ENCODE measurements around the gene HSPB3. TPM values are rescaled to one million over a fixed set of nuclear protein-coding genes. Genes with fewer than 3 reads are reported as not detected.

HSPB3 gene
- total and polyA plus RNA-seq, 8 donors, result 1.2 to 9.4 TPM; not detected in 6

DNA sequence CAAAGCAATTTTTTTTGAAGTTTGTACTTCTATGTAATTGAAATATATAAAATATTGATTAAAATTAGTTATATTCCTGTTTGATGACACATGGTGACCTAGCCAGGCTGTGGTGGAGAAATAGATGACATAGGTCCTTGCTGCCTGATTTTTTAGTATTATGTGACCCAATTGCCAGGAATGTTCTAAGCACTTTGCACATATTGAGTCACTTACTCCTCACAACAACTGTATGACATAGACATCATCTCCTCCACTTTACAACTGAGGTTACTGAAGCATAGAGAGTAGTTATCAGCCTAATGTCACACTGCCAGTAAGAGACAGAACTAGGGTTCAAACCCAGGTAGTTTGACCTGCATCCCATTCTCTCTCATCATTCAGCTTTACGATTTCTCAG lies 35.8 kb downstream of the HSPB3 start:
- WGBS, 5 donors, result 86 to 100% (median 88%) methylated on average over 1 of the region's 1 CpG

DNA sequence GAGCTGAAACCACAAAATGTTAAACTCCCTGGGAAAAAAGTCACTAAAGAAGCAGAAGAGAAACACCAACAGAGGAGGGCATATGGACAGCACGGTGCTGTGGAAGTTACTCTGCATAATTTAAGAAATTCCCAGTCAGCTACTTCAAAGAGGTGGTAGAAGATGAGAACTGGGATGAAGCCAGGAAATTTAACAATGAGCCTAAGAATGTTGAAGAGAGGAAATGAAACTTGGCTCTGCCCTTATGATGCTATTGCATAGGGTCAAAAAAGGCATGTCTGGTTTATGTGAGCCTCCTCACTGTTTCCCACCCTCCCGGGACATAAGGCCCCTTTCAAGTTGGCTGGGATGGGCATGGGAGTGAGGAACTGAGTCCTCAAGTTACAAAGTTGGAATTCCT lies 36.7 kb downstream of the HSPB3 start:
- intact Hi-C loops (cut with DNase I; ENCODE audit: low total_unique reads), result no loop called here
- peak in 1 of 2 donors; percentile 24 for DNase-seq
- Histone ChIP-seq H3K27me3 (peaks cover 0 to 5% (median 0%) of the 10 kb centered on the region in 3 donors), H3K4me3 (no peak overlapping the region), H3K36me3 (no peaks in the 10 kb centered on the region), H3K4me1 (no peaks in the 10 kb centered on the region), H3K9me3 (peaks cover 0 to 4% (median 0%) of the 10 kb centered on the region in 4 donors), H3K27ac (no peak overlapping the region)
- 36 to 67% (median 66%) methylated on average over 2 of the region's 2 CpGs for WGBS, 5 donors
- TF ChIP-seq EP300 (IDR thresholded peaks at IDR 0.05) (no peak), POLR2AphosphoS5 (IDR thresholded peaks at IDR 0.05) (no peak), POLR2A (IDR thresholded peaks at IDR 0.05) (no peak)
- TF ChIP-seq, protein P1, sequence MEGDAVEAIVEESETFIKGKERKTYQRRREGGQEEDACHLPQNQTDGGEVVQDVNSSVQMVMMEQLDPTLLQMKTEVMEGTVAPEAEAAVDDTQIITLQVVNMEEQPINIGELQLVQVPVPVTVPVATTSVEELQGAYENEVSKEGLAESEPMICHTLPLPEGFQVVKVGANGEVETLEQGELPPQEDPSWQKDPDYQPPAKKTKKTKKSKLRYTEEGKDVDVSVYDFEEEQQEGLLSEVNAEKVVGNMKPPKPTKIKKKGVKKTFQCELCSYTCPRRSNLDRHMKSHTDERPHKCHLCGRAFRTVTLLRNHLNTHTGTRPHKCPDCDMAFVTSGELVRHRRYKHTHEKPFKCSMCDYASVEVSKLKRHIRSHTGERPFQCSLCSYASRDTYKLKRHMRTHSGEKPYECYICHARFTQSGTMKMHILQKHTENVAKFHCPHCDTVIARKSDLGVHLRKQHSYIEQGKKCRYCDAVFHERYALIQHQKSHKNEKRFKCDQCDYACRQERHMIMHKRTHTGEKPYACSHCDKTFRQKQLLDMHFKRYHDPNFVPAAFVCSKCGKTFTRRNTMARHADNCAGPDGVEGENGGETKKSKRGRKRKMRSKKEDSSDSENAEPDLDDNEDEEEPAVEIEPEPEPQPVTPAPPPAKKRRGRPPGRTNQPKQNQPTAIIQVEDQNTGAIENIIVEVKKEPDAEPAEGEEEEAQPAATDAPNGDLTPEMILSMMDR (IDR thresholded peaks at IDR 0.05), result no peak

More for the DNA sequence above, 35.8 kb downstream of the HSPB3 start:
- intact Hi-C loops (cut with DNase I; ENCODE audit: low total_unique reads), result no loop called here
- H3K27me3 ChIP-seq, result peaks cover 0 to 5% (median 0%) of the 10 kb centered on the region in 3 donors
- TF ChIP-seq, protein P1 (IDR thresholded peaks at IDR 0.05), result no peak
- H3K9me3 ChIP-seq, result no peaks in the 10 kb centered on the region
- H3K27ac ChIP-seq, result no peak overlapping the region
- no peaks in the 10 kb centered on the region for H3K4me1 ChIP-seq
- H3K36me3 ChIP-seq, result no peaks in the 10 kb centered on the region
- no peak overlapping the region for H3K4me3 ChIP-seq
- no peak for DNase-seq

DNA sequence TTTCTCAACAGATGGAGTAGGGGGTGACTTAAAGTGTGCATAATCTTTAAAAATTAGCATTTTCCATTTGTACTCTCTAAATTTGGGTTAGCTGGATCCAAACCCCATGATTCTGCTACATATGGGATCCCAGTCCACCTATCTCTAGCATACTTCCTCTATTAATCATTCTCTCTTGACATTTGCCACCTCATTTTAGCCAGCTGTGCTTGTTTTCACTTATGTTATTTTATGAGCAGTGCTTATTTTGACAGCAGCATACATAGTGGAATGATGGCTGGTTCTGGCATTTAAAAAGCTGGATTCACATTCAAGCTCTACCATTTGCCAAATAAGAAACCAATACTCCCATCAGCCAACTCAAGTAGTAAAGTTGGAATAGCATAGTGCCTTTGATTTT lies 39.5 kb downstream of the HSPB3 start:
- TF ChIP-seq POLR2A (IDR thresholded peaks at IDR 0.05) (no peak), EP300 (IDR thresholded peaks at IDR 0.05) (no peak), POLR2AphosphoS5 (IDR thresholded peaks at IDR 0.05) (no peak)
- TF ChIP-seq, protein P1 (IDR thresholded peaks at IDR 0.05), result no peak
- H3K27ac ChIP-seq, result no peak overlapping the region
- DNase-seq, result no peak
- no peaks in the 10 kb centered on the region for H3K4me1 ChIP-seq
- intact Hi-C loops (cut with DNase I; ENCODE audit: low total_unique reads), result no loop called here
- H3K4me3 ChIP-seq, result no peak overlapping the region
- no peaks in the 10 kb centered on the region for H3K36me3 ChIP-seq
- H3K9me3 ChIP-seq, result peaks cover 0 to 19% (median 10%) of the 10 kb centered on the region in 4 donors
- peaks cover 0 to 5% (median 0%) of the 10 kb centered on the region in 3 donors for H3K27me3 ChIP-seq

Other genes with a start within 250 kb of the HSPB3 start
- gene ARL15, start 145.1 kb upstream of the HSPB3 start, total RNA-seq, result 10 to 100 TPM in 3 of 5 donors, 1 to 10 TPM in 2; 1.7 to 72.7 (median 19.6) TPM
- gene ARL15, start 145.1 kb upstream of the HSPB3 start, polyA plus RNA-seq, result 10 to 100 TPM in 2 of 3 donors, 1 to 10 TPM in 1; 5.7 to 15.0 (median 10.2) TPM
- 10 to 100 TPM; 23.9 to 77.9 (median 40.4) TPM for gene SNX18, start 62.1 kb downstream of the HSPB3 start, total RNA-seq
- 10 to 100 TPM in 2 of 3 donors, 1 to 10 TPM in 1; 4.4 to 14.2 (median 12.5) TPM for gene SNX18, start 62.1 kb downstream of the HSPB3 start, polyA plus RNA-seq

Data from stomach (tissue), 9 donors.